NB4 (cell line): ENCODE results near the gene ABLIM1.

Experiments
- DNase-seq: peaks from one replicate; pipeline ENCODE4 v3.0.0; 2010; ENCODE audit warnings: low read depth
- H3K4me3 ChIP-seq: one replicate; pipeline ENCODE4 v1.5.1; 2011; ENCODE audit warnings: mild to moderate bottlenecking, low read depth, low read length, moderate library complexity
- CTCF ChIP-seq: IDR thresholded peaks from one replicate; pipeline ENCODE4 v1.5.1; 2012; ENCODE audit warnings: low read depth, low read length
- MAX ChIP-seq: IDR thresholded peaks from 2 replicates; pipeline ENCODE4 v1.6.1; 2011; ENCODE audit warnings: low read depth, low read length
- MYC ChIP-seq: IDR thresholded peaks from 2 replicates; pipeline ENCODE4 v1.6.1; 2011; ENCODE audit warnings: low read depth, low read length
- POLR2A ChIP-seq: IDR thresholded peaks from 2 replicates; pipeline ENCODE4 v1.6.1; 2011; ENCODE audit warnings: mild to moderate bottlenecking; ENCODE audit not compliant: insufficient read length; ENCODE audit errors: extremely low read depth

The ABLIM1 gene

GRCh38 chr10:114393482-114393881, 264.6 kb downstream of the ABLIM1 start:
- TF ChIP-seq MAX (no peak), MYC (no peak)
- no peak for DNase-seq
- H3K4me3 ChIP-seq = no peak overlapping the region

GRCh38 chr10:114392112-114392835, 265.8 kb downstream of the ABLIM1 start:
- H3K4me3 ChIP-seq = no peak overlapping the region
- no peak for DNase-seq
- TF ChIP-seq POLR2A (no peak), CTCF (no peak), MYC (no peak), MAX (no peak)

GRCh38 chr10:114391599-114391998, 266.5 kb downstream of the ABLIM1 start:
- TF ChIP-seq MAX (no peak), CTCF (no peak), MYC (no peak), POLR2A (no peak)
- DNase-seq = no peak

GRCh38 chr10:114389426-114389825, 268.6 kb downstream of the ABLIM1 start:
- TF ChIP-seq MAX (no peak), POLR2A (no peak), CTCF (no peak), MYC (no peak)
- no peak for DNase-seq
- H3K4me3 ChIP-seq = no peak overlapping the region

More at GRCh38 chr10:114391599-114391998, 266.5 kb downstream of the ABLIM1 start:
- no peak overlapping the region for H3K4me3 ChIP-seq

- TF ChIP-seq MAX = peak; percentile 19; the same call in 1 of the 2 replicates
- no peak for TF ChIP-seq CTCF
- no peak for TF ChIP-seq POLR2A
- no peak for TF ChIP-seq MYC
- peak; percentile 49 for DNase-seq
- H3K4me3 ChIP-seq = no peak overlapping the region
Observed at GRCh38 chr10:114388275-114388674, 269.8 kb downstream of the ABLIM1 start.

- no peak for TF ChIP-seq MAX
- TF ChIP-seq CTCF = peak; percentile 9
- H3K4me3 ChIP-seq = no peak overlapping the region
- DNase-seq = no peak
Observed at GRCh38 chr10:114387784-114388183, 270.3 kb downstream of the ABLIM1 start.
